CD14-positive monocyte (primary cell): ENCODE results near the gene GGT5. TPM values are rescaled to one million over a fixed set of nuclear protein-coding genes. Genes with fewer than 3 reads are reported as not detected.
A peak's percentile ranks its signal among the peaks of the same experiment; 100 is the strongest.

Experiments used
- DNase-seq, 3 donors: peaks; one replicate each; pipeline ENCODE4 v3.0.0-alpha.2; 2011 to 2022
- H2AFZ ChIP-seq: 2 replicates; pipeline ENCODE4 v1.6.0; 2012; ENCODE audit warnings: mild to moderate bottlenecking, low read depth, low read length, inconsistent platforms; ENCODE audit not compliant: insufficient read depth, poor library complexity, severe bottlenecking
- H3K27ac ChIP-seq, 2 donors: 1 replicate in 1 of 2; 2 replicates in 1 of 2; pipeline ENCODE4 v1.5.1; 2012 to 2013; ENCODE audit warnings: low read length in 2 of 2, control low read depth in 1 of 2, inconsistent platforms in 1 of 2, low read depth in 1 of 2, mild to moderate bottlenecking in 1 of 2
- H3K27me3 ChIP-seq, 2 donors: one replicate each; pipeline versions ENCODE4 v1.6.0 to v1.6.1; 2011 to 2013; ENCODE audit warnings: low read length in 2 of 2; ENCODE audit not compliant: control insufficient read depth in 2 of 2, insufficient read depth in 2 of 2
- H3K36me3 ChIP-seq, 2 donors: replicated peaks in 1 of 2; 1 replicate in 1 of 2; 2 replicates in 1 of 2; pipeline versions ENCODE4 v1.5.1 to v1.6.1; 2012 to 2013; ENCODE audit warnings: low read length in 2 of 2, control low read depth in 1 of 2, inconsistent platforms in 1 of 2, mild to moderate bottlenecking in 1 of 2; ENCODE audit not compliant: insufficient read depth in 2 of 2, control insufficient read depth in 1 of 2
- H3K4me1 ChIP-seq, 2 donors: 1 replicate in 1 of 2; 2 replicates in 1 of 2; pipeline versions ENCODE4 v1.5.1 to v1.6.1; 2012 to 2013; ENCODE audit warnings: low read length in 2 of 2, control low read depth in 1 of 2, inconsistent platforms in 1 of 2, mild to moderate bottlenecking in 1 of 2, moderate library complexity in 1 of 2; ENCODE audit not compliant: insufficient read depth in 2 of 2, control insufficient read depth in 1 of 2
- H3K4me2 ChIP-seq: replicated peaks from 2 replicates; pipeline ENCODE3; 2012; ENCODE audit warnings: low read length, moderate library complexity, mild to moderate bottlenecking; ENCODE audit not compliant: poor library complexity, severe bottlenecking; ENCODE audit errors: extremely low read depth
- H3K4me3 ChIP-seq, 3 experiments: fragments of 200-600 bp in 1 of 3; sonication (generic) in 1 of 3; replicated peaks in 1 of 3; 1 replicate in 2 of 3; 2 replicates in 1 of 3; pipeline ENCODE4 v1.5.1; 2011 to 2013; ENCODE audit warnings: low read length in 3 of 3, mild to moderate bottlenecking in 3 of 3, control low read depth in 2 of 3, low read depth in 2 of 3, inconsistent platforms in 1 of 3, moderate library complexity in 1 of 3
- H3K79me2 ChIP-seq: 2 replicates; pipeline ENCODE4 v1.6.0; 2012; ENCODE audit warnings: mild to moderate bottlenecking, control low read depth, inconsistent platforms, low read length, moderate library complexity; ENCODE audit not compliant: insufficient read depth
- H3K9ac ChIP-seq: 2 replicates; pipeline ENCODE4 v1.6.0; 2017; ENCODE audit warnings: low read length, mild to moderate bottlenecking; ENCODE audit not compliant: insufficient read depth, poor library complexity, severe bottlenecking
- H3K9me3 ChIP-seq, 2 donors: replicated peaks in 1 of 2; 1 replicate in 1 of 2; 2 replicates in 1 of 2; pipeline versions ENCODE4 v1.5.1 to v1.6.1; 2012 to 2013; ENCODE audit warnings: low read length in 2 of 2, control low read depth in 1 of 2; ENCODE audit not compliant: control insufficient read depth in 1 of 2, insufficient read depth in 1 of 2
- H4K20me1 ChIP-seq: 2 replicates; pipeline ENCODE4 v1.6.0; 2012; ENCODE audit warnings: mild to moderate bottlenecking, low read length, control low read depth, moderate library complexity; ENCODE audit not compliant: insufficient read depth
- H3K27ac Mint-ChIP-seq, 7 donors: one replicate each; pipeline ENCODE4 v1.8.0; 2020; ENCODE audit warnings: mild to moderate bottlenecking in 7 of 7, mixed read lengths in 7 of 7, moderate library complexity in 6 of 7, inconsistent platforms in 2 of 7
- H3K27me3 Mint-ChIP-seq, 3 donors: one replicate each; pipeline ENCODE4 v1.8.0; 2021 to 2022; ENCODE audit warnings: low read depth in 3 of 3, mild to moderate bottlenecking in 3 of 3, mixed read lengths in 3 of 3, moderate library complexity in 3 of 3, inconsistent platforms in 1 of 3
- H3K36me3 Mint-ChIP-seq, 2 donors: one replicate each; pipeline ENCODE4 v1.8.0; 2020; ENCODE audit warnings: mixed read lengths in 2 of 2, inconsistent platforms in 1 of 2, mild to moderate bottlenecking in 1 of 2
- H3K4me1 Mint-ChIP-seq: one replicate; pipeline ENCODE4 v1.8.0; 2020; ENCODE audit warnings: mild to moderate bottlenecking, mixed read lengths
- H3K4me3 Mint-ChIP-seq, 2 donors: one replicate each; pipeline ENCODE4 v1.8.0; 2020; ENCODE audit warnings: mild to moderate bottlenecking in 2 of 2, mixed read lengths in 2 of 2, moderate library complexity in 1 of 2
- H3K9me3 Mint-ChIP-seq, 7 donors: one replicate each; pipeline ENCODE4 v1.8.0; 2020 to 2022; ENCODE audit warnings: mixed read lengths in 7 of 7, mild to moderate bottlenecking in 6 of 7, moderate library complexity in 6 of 7, inconsistent platforms in 2 of 7
- CTCF ChIP-seq: fragments of 200-600 bp; IDR thresholded peaks from one replicate; pipeline ENCODE4 v1.8.0; 2022; ENCODE audit warnings: antibody characterized with exemption, mild to moderate bottlenecking
- WGBS: methylation state at CpG from one replicate; pipeline ENCODE4 v1.1.5; 2013; ENCODE audit warnings: missing lambda C conversion rate; ENCODE audit not compliant: insufficient coverage; 5-methylcytosine and 5-hydroxymethylcytosine counted together
- intact Hi-C, 2 donors: fragments of 100-400 bp; cut with micrococcal nuclease; formaldehyde crosslinking; loops; one replicate each; pipeline versions ENCODE4 v1.15.0 to v1.15.1; 2023
- polyA plus RNA-seq, 3 donors: library from polyadenylated mRNA; depleted of rRNA in 1 of 3; unstranded in 2 of 3; stranded (reverse) in 1 of 3; fragments of 300-500 nt in 2 of 3; fragments of >200 nt in 1 of 3; fragmentation: Illumina TruSeq in 2 of 3; gene quantifications; 1 replicate in 2 of 3; 2 replicates in 1 of 3; pipeline ENCODE4 v1.2.3, GENCODE V29; 2012 to 2021

GGT5 gene
- polyA plus RNA-seq, 3 donors: 0.26 to 0.41 TPM; not detected in 1

DNA sequence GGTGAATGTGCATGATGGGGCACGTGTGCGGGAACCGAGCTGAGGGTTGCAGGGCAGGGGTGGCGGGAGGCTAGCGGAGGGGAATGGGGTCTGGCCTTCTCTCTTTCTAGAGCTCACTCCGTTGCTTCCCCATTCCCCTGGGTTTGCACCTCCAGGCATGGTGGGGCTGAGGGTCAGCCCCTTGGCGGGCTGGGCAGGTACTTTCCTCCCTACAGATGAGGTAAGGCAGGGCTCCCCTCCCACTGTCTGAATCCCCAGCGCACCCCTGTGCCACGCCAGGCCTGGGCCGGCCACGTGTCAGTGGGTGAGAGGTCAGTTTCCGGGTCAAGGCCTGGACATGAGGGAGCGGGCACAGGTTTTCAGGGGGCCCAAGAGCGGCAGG lies 54.7 kb downstream of the GGT5 start:
- intact Hi-C loops: loop anchor here in 1 of 2 donors (2.0 kb wide), 2 partner anchors 41 to 57 kb away; no protein-coding TSS in a partner anchor
- no peaks in the 10 kb centered on the region for H3K27me3 ChIP-seq
- WGBS: 94% methylated on average over 11 of the region's 14 CpGs
- Mint-ChIP-seq H3K9me3 (peaks cover 0 to 3% (median 0%) of the 10 kb centered on the region in 7 donors), H3K4me1 (peaks cover 4% of the 10 kb centered on the region), H3K27ac (peak overlapping the region in 3 of 7 donors; percentile 13 to 75 (median 20)), H3K36me3 (no peaks in the 10 kb centered on the region), H3K27me3 (peaks cover 0 to 4% (median 4%) of the 10 kb centered on the region in 3 donors), H3K4me3 (no peak overlapping the region)
- no peaks in the 10 kb centered on the region for H4K20me1 ChIP-seq
- H3K4me1 ChIP-seq: peaks cover 4 to 7% of the 10 kb centered on the region in 2 donors
- H3K9ac ChIP-seq: no peak overlapping the region
- TF ChIP-seq CTCF: no peak
- DNase-seq: no peak
- H3K79me2 ChIP-seq: no peaks in the 10 kb centered on the region
- H2AFZ ChIP-seq: no peak overlapping the region
- no peak overlapping the region for H3K4me3 ChIP-seq
- H3K36me3 ChIP-seq: no peaks in the 10 kb centered on the region
- H3K9me3 ChIP-seq: no peaks in the 10 kb centered on the region
- no peak overlapping the region for H3K27ac ChIP-seq
- no peak overlapping the region for H3K4me2 ChIP-seq

DNA sequence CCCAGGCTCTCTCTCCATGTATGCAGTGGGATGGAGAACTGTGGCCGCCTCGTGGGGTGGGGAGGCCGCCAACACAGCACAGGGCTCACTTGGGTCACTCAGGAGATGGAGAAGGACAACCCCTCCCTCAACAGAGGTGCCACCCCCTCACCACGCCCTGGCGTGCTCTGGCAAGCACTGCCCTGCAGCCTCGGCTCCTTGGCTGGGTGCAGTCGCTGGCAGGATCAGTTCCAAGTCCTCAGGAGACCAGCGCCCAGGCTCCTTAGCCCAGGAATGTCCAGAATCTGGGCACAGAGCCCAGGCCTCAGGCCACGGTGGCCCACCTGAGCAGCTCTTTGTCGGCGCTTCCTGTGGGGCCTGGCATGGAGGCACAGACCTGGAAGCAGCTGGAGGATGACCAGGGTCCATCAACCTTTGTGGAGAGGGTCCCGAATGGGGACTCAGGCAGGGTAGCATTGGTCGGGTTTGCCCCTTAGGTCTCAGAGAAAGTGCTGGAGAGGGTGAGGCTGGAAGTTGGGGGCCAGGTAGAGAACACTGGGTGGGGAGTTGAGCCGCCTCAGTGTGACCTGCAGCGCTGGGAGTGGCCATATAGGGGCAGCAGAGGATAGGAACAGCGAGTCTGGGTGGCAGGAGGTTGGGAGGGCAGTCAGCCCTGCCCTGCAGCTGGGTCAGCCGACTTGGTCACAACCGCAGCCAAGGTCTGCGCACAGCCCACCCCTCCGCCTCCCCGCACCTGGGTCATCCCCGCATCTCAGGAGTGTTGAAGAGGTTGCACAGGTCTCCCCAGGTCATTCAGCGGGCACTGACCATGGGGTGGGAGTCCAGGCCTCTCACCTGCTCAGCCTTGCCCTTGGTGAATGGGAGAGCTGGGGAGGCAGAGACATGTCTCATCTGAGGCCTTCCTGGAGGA lies 55.4 kb downstream of the GGT5 start:
- H2AFZ ChIP-seq: no peak overlapping the region
- intact Hi-C loops: loop anchor here (2.0 to 5.0 kb wide), 4 partner anchors 41 to 58 kb away; partner anchors contain the start of gene GGT5 (in 1 of the 2)
- H3K4me1 Mint-ChIP-seq: peaks cover 4% of the 10 kb centered on the region

More for the DNA sequence above, 55.4 kb downstream of the GGT5 start:
- Mint-ChIP-seq H3K36me3 (no peaks in the 10 kb centered on the region), H3K27me3 (peaks cover 0 to 4% (median 4%) of the 10 kb centered on the region in 3 donors), H3K27ac (peak overlapping the region in 1 of 7 donors; percentile 13), H3K9me3 (peaks cover 0 to 3% (median 0%) of the 10 kb centered on the region in 7 donors), H3K4me3 (no peak overlapping the region)
- Histone ChIP-seq H3K36me3 (no peaks in the 10 kb centered on the region), H3K4me3 (peak overlapping the region in 1 of 3 experiments; percentile 2), H3K9me3 (no peaks in the 10 kb centered on the region), H3K4me2 (no peak overlapping the region), H3K27me3 (no peaks in the 10 kb centered on the region), H3K79me2 (no peaks in the 10 kb centered on the region), H3K9ac (no peak overlapping the region), H3K27ac (no peak overlapping the region), H4K20me1 (no peaks in the 10 kb centered on the region), H3K4me1 (peaks cover 4 to 7% of the 10 kb centered on the region in 2 donors)
- peak; percentile 59 to 76 (median 62) for DNase-seq
- TF ChIP-seq CTCF: peak; percentile 87
- 44% methylated on average over 20 of the region's 23 CpGs for WGBS
